HEK293T (cell line): ENCODE results near the gene FXYD6.

Experiments
- CTCF ChIA-PET: fragments of 350-600 bp; formaldehyde crosslinking; extraction: SDS; loops from one replicate; lab custom pipeline; 2021; ENCODE audit warnings: antibody characterized with exemption, inconsistent platforms; lab: Yijun Ruan, JAX
- POLR2A ChIA-PET: fragments of 350-600 bp; formaldehyde crosslinking; extraction: SDS; loops from one replicate; lab custom pipeline; 2020; ENCODE audit warnings: antibody characterized with exemption, inconsistent platforms; lab: Yijun Ruan, JAX
- DNase-seq: peaks from one replicate; pipeline ENCODE4 v3.0.0; 2012; ENCODE audit warnings: mixed read lengths; ENCODE audit errors: extremely low spot score
- ARNT ChIP-seq: fragments of 450-650 bp; IDR thresholded peaks from 2 replicates; pipeline ENCODE4 v1.6.1; 2017; ENCODE audit warnings: mild to moderate bottlenecking
- BHLHE40 ChIP-seq: fragments of 450-650 bp; IDR thresholded peaks from 2 replicates; pipeline ENCODE4 v1.6.1; 2016; ENCODE audit warnings: mild to moderate bottlenecking, moderate library complexity, borderline replicate concordance
- CTBP1 ChIP-seq: fragments of 450-650 bp; IDR thresholded peaks from 2 replicates; pipeline ENCODE4 v1.6.1; 2016; ENCODE audit warnings: borderline replicate concordance
- ELF4 ChIP-seq: fragments of 450-650 bp; IDR thresholded peaks from 2 replicates; pipeline ENCODE4 v1.6.1; 2017; ENCODE audit warnings: antibody characterized with exemption
- FOXA1 ChIP-seq: fragments of 450-650 bp; IDR thresholded peaks from 2 replicates; pipeline ENCODE4 v1.6.1; 2016; ENCODE audit warnings: mild to moderate bottlenecking
- FOXK2 ChIP-seq: fragments of 450-650 bp; IDR thresholded peaks from 2 replicates; pipeline ENCODE4 v1.6.1; 2016; ENCODE audit warnings: mild to moderate bottlenecking
- FOXM1 ChIP-seq: fragments of 450-650 bp; IDR thresholded peaks from 2 replicates; pipeline ENCODE4 v1.6.1; 2017; ENCODE audit warnings: mild to moderate bottlenecking, borderline replicate concordance
- HDGF ChIP-seq: fragments of 450-650 bp; IDR thresholded peaks from 2 replicates; pipeline ENCODE4 v1.6.1; 2017; ENCODE audit warnings: antibody characterized with exemption, borderline replicate concordance
- L3MBTL2 ChIP-seq: fragments of 450-650 bp; conservative IDR thresholded peaks from 2 replicates; pipeline ENCODE4 v1.6.1; 2016; ENCODE audit warnings: mild to moderate bottlenecking
- LEF1 ChIP-seq: fragments of 450-650 bp; IDR thresholded peaks from 2 replicates; pipeline ENCODE4 v1.6.1; 2017; ENCODE audit warnings: mild to moderate bottlenecking, borderline replicate concordance
- NFRKB ChIP-seq: fragments of 450-650 bp; IDR thresholded peaks from 2 replicates; pipeline ENCODE4 v1.6.1; 2016; ENCODE audit warnings: mild to moderate bottlenecking, moderate library complexity
- SP1 ChIP-seq: fragments of 450-650 bp; IDR thresholded peaks from 2 replicates; pipeline ENCODE4 v1.6.1; 2017
- SUZ12 ChIP-seq: fragments of 450-650 bp; IDR thresholded peaks from 2 replicates; pipeline ENCODE4 v1.6.1; 2016; ENCODE audit warnings: mild to moderate bottlenecking
- TARDBP ChIP-seq: fragments of 450-650 bp; IDR thresholded peaks from 2 replicates; pipeline ENCODE4 v1.6.1; 2016
- ZNF384 ChIP-seq: fragments of 450-650 bp; IDR thresholded peaks from 2 replicates; pipeline ENCODE4 v1.6.1; 2016
- TF ChIP-seq, protein P1 (sequence below): fragments of 450-650 bp; IDR thresholded peaks from 2 replicates; pipeline ENCODE4 v1.6.1; 2016

Gene FXYD6

DNA sequence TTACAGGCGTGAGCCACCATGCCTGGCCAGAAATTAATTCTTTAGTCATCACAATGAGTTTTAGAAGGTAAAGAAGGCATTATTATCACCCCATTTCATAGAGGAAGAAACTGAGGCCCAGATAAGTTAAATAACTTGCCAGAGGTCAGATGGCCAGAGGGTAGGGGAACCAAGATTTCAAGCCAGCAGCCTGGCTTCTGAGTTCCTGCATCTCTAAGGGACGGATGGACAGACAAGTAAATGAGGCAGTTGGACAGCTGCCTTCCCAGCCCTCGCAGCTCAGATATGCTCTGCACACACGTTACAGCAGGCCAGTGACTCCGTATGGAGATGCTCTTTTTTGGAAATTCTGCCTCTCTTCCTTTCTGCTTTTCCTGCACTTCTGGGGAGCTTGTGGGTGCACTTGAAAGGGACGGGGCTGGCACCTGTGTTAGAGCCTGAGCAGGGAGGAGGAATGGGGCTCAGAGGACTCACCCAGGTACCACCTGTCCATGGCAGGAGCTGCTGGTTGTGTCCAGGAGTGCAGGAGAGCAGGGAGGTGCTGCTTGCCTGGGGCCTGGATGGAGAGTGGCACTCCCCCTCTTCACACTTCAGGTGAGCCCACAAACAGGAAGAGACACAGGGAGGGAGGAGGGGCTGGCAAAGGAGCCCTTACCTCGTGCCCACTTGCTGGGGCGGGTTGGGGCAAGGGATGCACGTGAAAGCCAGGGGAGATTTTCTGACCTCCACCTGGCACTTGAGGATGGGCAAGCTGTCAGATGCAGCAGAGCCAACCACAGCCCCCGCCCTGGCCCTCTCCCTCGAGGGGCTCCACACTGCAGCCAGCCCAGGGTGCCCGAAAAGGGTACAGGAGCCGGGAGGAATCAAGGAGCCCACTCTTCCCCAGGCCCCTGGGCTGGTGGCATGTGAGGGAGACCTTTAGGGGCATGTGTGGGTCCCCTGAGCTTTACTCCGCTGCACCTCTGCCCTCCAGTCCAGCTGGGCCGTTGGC, 48.6 kb downstream of the FXYD6 start:
- POLR2A ChIA-PET = interaction anchor here (0.8 to 1.2 kb wide), 2 partner anchors 10 to 121 kb away, joined by 3 to 4 read pairs; no protein-coding TSS in a partner anchor
- no peak for DNase-seq
- CTCF ChIA-PET = no interaction called here

DNA sequence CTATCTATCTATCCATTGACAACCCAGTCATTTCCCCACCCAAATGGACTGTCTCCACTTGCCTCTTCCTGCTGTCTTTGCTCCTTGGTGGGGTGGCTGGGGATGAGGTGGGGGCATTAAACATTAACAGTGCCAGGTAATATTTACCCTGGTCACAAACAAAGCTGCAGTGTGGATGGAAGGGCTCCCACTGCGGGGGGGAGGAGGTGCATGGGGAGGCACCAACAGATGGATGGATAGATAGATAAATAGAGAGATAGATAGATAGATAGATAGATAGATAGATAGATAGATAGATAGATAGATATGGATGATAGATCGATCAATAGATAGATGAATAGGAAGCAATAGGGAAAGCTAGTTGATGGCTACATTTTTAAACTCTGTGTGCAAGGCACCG, 49.6 kb downstream of the FXYD6 start:
- DNase-seq = no peak
- ChIA-PET CTCF (no interaction called here), POLR2A (no interaction called here)
- TF ChIP-seq LEF1 (no peak), ELF4 (no peak), L3MBTL2 (no peak), NFRKB (no peak), TARDBP (no peak), BHLHE40 (no peak), HDGF (no peak), ZNF384 (no peak), ARNT (no peak), FOXM1 (no peak), SUZ12 (no peak), CTBP1 (no peak), SP1 (no peak), FOXK2 (no peak), FOXA1 (no peak)
- TF ChIP-seq, protein P1, sequence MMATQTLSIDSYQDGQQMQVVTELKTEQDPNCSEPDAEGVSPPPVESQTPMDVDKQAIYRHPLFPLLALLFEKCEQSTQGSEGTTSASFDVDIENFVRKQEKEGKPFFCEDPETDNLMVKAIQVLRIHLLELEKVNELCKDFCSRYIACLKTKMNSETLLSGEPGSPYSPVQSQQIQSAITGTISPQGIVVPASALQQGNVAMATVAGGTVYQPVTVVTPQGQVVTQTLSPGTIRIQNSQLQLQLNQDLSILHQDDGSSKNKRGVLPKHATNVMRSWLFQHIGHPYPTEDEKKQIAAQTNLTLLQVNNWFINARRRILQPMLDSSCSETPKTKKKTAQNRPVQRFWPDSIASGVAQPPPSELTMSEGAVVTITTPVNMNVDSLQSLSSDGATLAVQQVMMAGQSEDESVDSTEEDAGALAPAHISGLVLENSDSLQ = no peak

More for the DNA sequence above, 48.6 kb downstream of the FXYD6 start:
- no peak for TF ChIP-seq HDGF
- TF ChIP-seq NFRKB = no peak
- no peak for TF ChIP-seq ELF4
- no peak for TF ChIP-seq SUZ12
- TF ChIP-seq CTBP1 = no peak
- no peak for TF ChIP-seq BHLHE40
- no peak for TF ChIP-seq SP1
- TF ChIP-seq, protein P1 = no peak
- TF ChIP-seq L3MBTL2 = no peak
- no peak for TF ChIP-seq FOXK2
- TF ChIP-seq TARDBP = no peak
- TF ChIP-seq LEF1 = no peak
- TF ChIP-seq FOXM1 = no peak
- TF ChIP-seq ZNF384 = no peak

DNA sequence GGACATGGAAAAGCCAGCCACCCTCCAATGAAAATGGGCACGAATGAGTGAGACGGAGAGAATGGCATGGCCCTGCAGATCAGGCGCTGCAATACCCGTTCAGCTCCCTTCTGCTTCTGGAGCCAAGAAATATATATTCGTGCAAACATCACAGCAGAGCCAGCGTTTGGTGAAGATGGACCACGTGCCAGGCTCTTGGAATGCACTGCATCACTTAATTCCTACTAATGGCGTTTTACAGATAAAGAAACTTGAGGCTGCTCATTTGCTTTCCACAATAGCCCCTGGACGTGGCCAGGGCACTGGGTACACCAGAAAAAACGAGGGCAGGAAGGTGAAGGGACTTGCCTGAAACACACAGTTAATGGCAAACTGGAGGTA, 50.3 kb downstream of the FXYD6 start:
- TF ChIP-seq ARNT (no peak), ELF4 (no peak), LEF1 (no peak), NFRKB (no peak), FOXK2 (no peak), CTBP1 (no peak), SUZ12 (no peak), SP1 (no peak), TARDBP (no peak), BHLHE40 (no peak), FOXA1 (no peak), FOXM1 (no peak), ZNF384 (no peak), L3MBTL2 (no peak), HDGF (no peak)
- TF ChIP-seq, protein P1 = no peak
- DNase-seq = no peak
- CTCF ChIA-PET = no interaction called here
- POLR2A ChIA-PET = no interaction called here

DNA sequence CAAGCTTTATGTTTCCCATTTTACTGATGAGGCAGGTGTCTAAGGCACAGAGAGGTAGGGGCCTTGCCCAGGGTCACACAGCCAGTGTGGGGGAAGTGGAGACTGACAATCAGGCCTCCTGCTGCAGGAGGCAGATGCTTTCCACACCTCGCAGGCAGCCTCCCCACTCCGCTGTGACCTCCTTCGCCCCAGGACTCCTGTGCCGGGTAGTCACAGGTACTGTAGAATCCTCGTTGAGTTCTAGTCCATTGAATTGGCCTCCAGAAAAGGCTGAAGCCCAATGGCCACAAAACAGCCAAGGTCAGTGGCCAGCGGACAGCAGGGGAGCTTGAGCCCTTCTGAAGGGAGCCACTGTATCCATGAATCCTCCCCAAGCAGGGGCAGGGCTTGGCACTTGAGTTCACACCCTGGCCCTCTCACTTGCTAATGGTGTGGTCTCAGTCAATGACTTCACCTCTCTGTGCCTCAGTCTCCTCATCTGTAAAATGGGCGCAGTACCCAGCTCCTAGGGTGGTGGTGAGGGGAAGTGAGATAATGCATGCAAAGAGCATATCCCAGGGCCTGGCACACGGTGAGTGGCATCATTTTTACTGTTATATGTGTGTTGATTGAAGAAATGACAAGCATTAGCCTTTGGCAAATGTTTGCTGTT, 50.8 kb downstream of the FXYD6 start:
- no peak for TF ChIP-seq CTBP1
- no peak for TF ChIP-seq HDGF
- no peak for TF ChIP-seq BHLHE40
- TF ChIP-seq SUZ12 = no peak
- no peak for TF ChIP-seq SP1
- no peak for TF ChIP-seq L3MBTL2
- no peak for TF ChIP-seq LEF1
- no peak for TF ChIP-seq ARNT
- TF ChIP-seq FOXM1 = no peak
- TF ChIP-seq TARDBP = no peak
- CTCF ChIA-PET = no interaction called here
- POLR2A ChIA-PET = no interaction called here
- no peak for DNase-seq
